Measurements from ENCODE around the gene COL9A3.

DNA sequence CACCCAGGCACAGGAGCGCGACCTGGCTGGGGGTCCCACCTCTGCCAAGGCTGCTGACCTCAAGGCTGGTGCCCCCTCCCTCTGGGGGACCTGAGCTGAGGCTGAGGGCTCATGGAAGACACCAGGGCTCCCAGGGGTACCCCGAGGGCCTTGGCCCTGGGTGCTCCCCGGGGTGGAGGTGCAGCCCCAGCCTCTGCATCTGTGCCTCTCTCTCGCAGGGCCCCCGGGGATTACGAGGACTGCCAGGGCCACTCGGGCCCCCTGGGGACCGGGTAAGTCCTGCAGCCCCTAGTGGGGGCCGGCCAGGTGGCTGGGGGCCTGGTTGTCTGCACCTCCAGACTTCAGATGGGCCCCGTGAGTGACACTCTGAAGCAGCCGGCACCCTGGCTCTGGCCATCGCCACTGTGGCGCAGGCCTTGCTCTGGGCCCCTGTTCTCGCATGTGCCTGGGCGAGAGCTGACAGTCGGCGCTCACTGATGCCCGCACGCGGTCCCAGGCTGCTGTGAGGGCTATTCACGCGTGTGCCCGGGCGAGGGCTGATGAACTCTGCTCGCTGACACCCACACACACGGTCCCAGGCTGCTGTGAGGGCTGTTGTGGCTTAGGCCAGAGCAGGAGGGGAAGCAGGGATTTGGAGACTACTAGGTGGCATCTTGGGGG, 9.3 kb downstream of the COL9A3 start:
- TF ChIP-seq POLR2AphosphoS5 (IDR thresholded peaks at IDR 0.05; ENCODE audit: low read depth) (no peak), GABPA (IDR thresholded peaks at IDR 0.05; ENCODE audit: low read depth) (no peak)
- TF ChIP-seq, protein P1, sequence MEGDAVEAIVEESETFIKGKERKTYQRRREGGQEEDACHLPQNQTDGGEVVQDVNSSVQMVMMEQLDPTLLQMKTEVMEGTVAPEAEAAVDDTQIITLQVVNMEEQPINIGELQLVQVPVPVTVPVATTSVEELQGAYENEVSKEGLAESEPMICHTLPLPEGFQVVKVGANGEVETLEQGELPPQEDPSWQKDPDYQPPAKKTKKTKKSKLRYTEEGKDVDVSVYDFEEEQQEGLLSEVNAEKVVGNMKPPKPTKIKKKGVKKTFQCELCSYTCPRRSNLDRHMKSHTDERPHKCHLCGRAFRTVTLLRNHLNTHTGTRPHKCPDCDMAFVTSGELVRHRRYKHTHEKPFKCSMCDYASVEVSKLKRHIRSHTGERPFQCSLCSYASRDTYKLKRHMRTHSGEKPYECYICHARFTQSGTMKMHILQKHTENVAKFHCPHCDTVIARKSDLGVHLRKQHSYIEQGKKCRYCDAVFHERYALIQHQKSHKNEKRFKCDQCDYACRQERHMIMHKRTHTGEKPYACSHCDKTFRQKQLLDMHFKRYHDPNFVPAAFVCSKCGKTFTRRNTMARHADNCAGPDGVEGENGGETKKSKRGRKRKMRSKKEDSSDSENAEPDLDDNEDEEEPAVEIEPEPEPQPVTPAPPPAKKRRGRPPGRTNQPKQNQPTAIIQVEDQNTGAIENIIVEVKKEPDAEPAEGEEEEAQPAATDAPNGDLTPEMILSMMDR (IDR thresholded peaks at IDR 0.05; ENCODE audit: insufficient read depth, low read length), result no peak

Measured in HL-60 (cell line).